Peyer's patch (tissue), 4 donors: ENCODE data around the gene CD9. TPM values are rescaled to one million over a fixed set of nuclear protein-coding genes. Genes with fewer than 3 reads are reported as not detected.

ENCODE experiments used
- DNase-seq, 3 donors: peaks; one replicate each; pipeline ENCODE4 v3.0.0-alpha.2; 2017 to 2019
- H3K27ac ChIP-seq, 4 donors: fragments of 200-600 bp; sonication (generic); one replicate each; pipeline ENCODE4 v1.5.1; 2016 to 2019
- H3K27me3 ChIP-seq, 2 donors: fragments of 200-600 bp; sonication (generic); one replicate each; pipeline ENCODE4 v1.5.1; 2019
- H3K36me3 ChIP-seq, 3 donors: fragments of 200-600 bp; sonication (generic); one replicate each; pipeline ENCODE4 v1.5.1; 2016 to 2019
- H3K4me1 ChIP-seq, 4 donors: fragments of 200-600 bp; sonication (generic); one replicate each; pipeline ENCODE4 v1.5.1; 2016 to 2019
- H3K4me3 ChIP-seq, 4 donors: fragments of 200-600 bp; sonication (generic); 1 replicate in 3 of 4; 2 replicates in 1 of 4; pipeline ENCODE4 v1.5.1; 2016 to 2019; ENCODE audit warnings: mild to moderate bottlenecking in 1 of 4
- H3K9me3 ChIP-seq, 4 donors: fragments of 200-600 bp; sonication (generic); one replicate each; pipeline ENCODE4 v1.5.1; 2016 to 2019; ENCODE audit warnings: mild to moderate bottlenecking in 1 of 4
- CTCF ChIP-seq, 6 experiments: fragments of 450-650 bp in 4 of 6; fragments of 200-600 bp in 2 of 6; sonication (generic) in 1 of 6; IDR thresholded peaks; one replicate each; pipeline ENCODE4 v1.5.1; 2017 to 2019; ENCODE audit warnings: antibody characterized with exemption in 6 of 6, mild to moderate bottlenecking in 3 of 6, moderate library complexity in 1 of 6
- POLR2A ChIP-seq, 2 donors: fragments of 450-650 bp; IDR thresholded peaks; one replicate each; pipeline ENCODE4 v1.5.1; 2017; ENCODE audit warnings: antibody characterized with exemption in 2 of 2, mild to moderate bottlenecking in 2 of 2, moderate library complexity in 2 of 2
- small RNA-seq, 2 donors: library from RNA; depleted of rRNA; stranded (forward); fragments of <200 nt; gene quantifications; one replicate each; pipeline ENCODE3, GENCODE V24; 2016
- total RNA-seq, 4 donors: library from RNA; depleted of rRNA; stranded (reverse); fragments of >200 nt; gene quantifications; one replicate each; pipeline ENCODE4 v1.1.0, GENCODE V29; 2016

Gene CD9
- total RNA-seq, 4 donors from 2014 or later: 31.4 to 176 (median 141) TPM

GRCh38 chr12:6284273-6284672 lies 84.1 kb downstream of the CD9 start:
- Histone ChIP-seq H3K4me1 (peaks cover 0 to 12% (median 6%) of the 10 kb centered on the region in 4 donors), H3K36me3 (no peaks in the 10 kb centered on the region), H3K27me3 (no peaks in the 10 kb centered on the region), H3K27ac (no peak overlapping the region), H3K4me3 (no peak overlapping the region), H3K9me3 (no peaks in the 10 kb centered on the region)
- TF ChIP-seq CTCF (IDR thresholded peaks at IDR 0.05): no peak
- DNase-seq: peak in 1 of 3 donors; percentile 49

- no peaks in the 10 kb centered on the region for H3K9me3 ChIP-seq
- no peak overlapping the region for H3K27ac ChIP-seq
- H3K4me3 ChIP-seq: no peak overlapping the region
- H3K27me3 ChIP-seq: no peaks in the 10 kb centered on the region
- TF ChIP-seq POLR2A (IDR thresholded peaks at IDR 0.05) (no peak), CTCF (IDR thresholded peaks at IDR 0.05) (peak; percentile 68 to 93 (median 90))
- peaks cover 0 to 6% (median 2%) of the 10 kb centered on the region in 4 donors for H3K4me1 ChIP-seq
- DNase-seq: peak; percentile 34 to 75 (median 70)
- no peaks in the 10 kb centered on the region for H3K36me3 ChIP-seq
Observed at GRCh38 chr12:6285063-6285477, 84.9 kb downstream of the CD9 start.

GRCh38 chr12:6285532-6286306 lies 85.5 kb downstream of the CD9 start:
- DNase-seq: no peak
- H3K9me3 ChIP-seq: no peaks in the 10 kb centered on the region
- H3K4me1 ChIP-seq: peaks cover 0 to 6% (median 0%) of the 10 kb centered on the region in 4 donors
- no peaks in the 10 kb centered on the region for H3K36me3 ChIP-seq
- H3K27me3 ChIP-seq: no peaks in the 10 kb centered on the region
- H3K4me3 ChIP-seq: no peak overlapping the region
- TF ChIP-seq CTCF (IDR thresholded peaks at IDR 0.05) (no peak), POLR2A (IDR thresholded peaks at IDR 0.05) (no peak)
- no peak overlapping the region for H3K27ac ChIP-seq

Small RNAs within 50 kb of the gene (small RNA-seq; reads per million reads assigned to genes)
- gene ATP5MFP5: 0 reads per million in 2 donors
- 0 reads per million in 2 donors for gene RF00019

Other genes starting within 250 kb of the CD9 start
- gene VWF, start 75.7 kb upstream of the CD9 start, total RNA-seq: 10 to 100 TPM; 21.5 to 98.2 (median 62.7) TPM
- 100 to 1,000 TPM; 145 to 543 (median 176) TPM for gene PLEKHG6, start 110.3 kb downstream of the CD9 start, total RNA-seq
- 100 to 1,000 TPM in 3 of 4 donors, 10 to 100 TPM in 1; 90.8 to 547 (median 393) TPM for gene TNFRSF1A, start 141.7 kb downstream of the CD9 start, total RNA-seq
- 100 to 1,000 TPM in 3 of 4 donors, 10 to 100 TPM in 1; 93.3 to 275 (median 143) TPM for gene SCNN1A, start 175.2 kb downstream of the CD9 start, total RNA-seq
- 100 to 1,000 TPM; 113 to 313 (median 294) TPM for gene LTBR, start 183.8 kb downstream of the CD9 start, total RNA-seq
- gene CD27, start 244.6 kb downstream of the CD9 start, total RNA-seq: 10 to 100 TPM in 1 of 4 donors, 1 to 10 TPM in 3; 1.0 to 20.6 (median 2.3) TPM